ENCODE data around the gene METTL9. TPM values are rescaled to one million over a fixed set of nuclear protein-coding genes. Genes with fewer than 3 reads are reported as not detected.
"Not testable (repeated sequence)": the region's sequence is repeated elsewhere in the genome, so short reads cannot be mapped to it uniquely, and the experiment has no call there.

Gene METTL9
- total and polyA plus RNA-seq, 8 donors, result 10.2 to 55.2 (median 33.1) TPM

DNA sequence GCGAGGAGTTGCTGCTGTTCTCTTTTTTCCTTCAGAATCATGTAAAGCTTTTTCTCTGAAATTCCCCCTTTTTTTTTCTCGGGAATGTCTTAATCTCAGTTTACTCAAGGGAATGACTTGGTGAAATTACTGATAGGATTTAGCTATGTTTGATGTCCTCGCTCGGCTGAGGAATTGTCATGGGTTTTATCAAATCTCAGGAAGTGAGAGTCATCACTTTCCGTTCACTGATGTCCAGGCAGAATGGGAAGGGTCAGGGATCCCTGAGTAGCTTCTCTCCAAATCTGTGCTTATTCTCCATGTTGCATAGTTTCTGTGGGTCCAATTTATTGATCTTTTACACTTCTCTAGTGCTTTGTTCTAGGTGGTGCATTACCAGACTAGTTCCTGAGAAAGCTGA lies 46.7 kb downstream of the METTL9 start:
- Histone ChIP-seq H3K27me3 (no peaks in the 10 kb centered on the region), H3K36me3 (no peaks in the 10 kb centered on the region), H3K4me1 (no peaks in the 10 kb centered on the region), H3K9me3 (no peaks in the 10 kb centered on the region), H3K27ac (peak overlapping the region in 1 of 4 donors; percentile 19), H3K4me3 (no peak overlapping the region)
- DNase-seq, result no peak
- intact Hi-C loops (cut with DNase I), result loop anchor here in 1 of 3 donors (10.0 kb wide), 1 partner anchor 61 kb away; no protein-coding TSS in a partner anchor
- TF ChIP-seq, protein P1, sequence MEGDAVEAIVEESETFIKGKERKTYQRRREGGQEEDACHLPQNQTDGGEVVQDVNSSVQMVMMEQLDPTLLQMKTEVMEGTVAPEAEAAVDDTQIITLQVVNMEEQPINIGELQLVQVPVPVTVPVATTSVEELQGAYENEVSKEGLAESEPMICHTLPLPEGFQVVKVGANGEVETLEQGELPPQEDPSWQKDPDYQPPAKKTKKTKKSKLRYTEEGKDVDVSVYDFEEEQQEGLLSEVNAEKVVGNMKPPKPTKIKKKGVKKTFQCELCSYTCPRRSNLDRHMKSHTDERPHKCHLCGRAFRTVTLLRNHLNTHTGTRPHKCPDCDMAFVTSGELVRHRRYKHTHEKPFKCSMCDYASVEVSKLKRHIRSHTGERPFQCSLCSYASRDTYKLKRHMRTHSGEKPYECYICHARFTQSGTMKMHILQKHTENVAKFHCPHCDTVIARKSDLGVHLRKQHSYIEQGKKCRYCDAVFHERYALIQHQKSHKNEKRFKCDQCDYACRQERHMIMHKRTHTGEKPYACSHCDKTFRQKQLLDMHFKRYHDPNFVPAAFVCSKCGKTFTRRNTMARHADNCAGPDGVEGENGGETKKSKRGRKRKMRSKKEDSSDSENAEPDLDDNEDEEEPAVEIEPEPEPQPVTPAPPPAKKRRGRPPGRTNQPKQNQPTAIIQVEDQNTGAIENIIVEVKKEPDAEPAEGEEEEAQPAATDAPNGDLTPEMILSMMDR (IDR thresholded peaks at IDR 0.05), result no peak
- no peak for FAIRE-seq
- no peak for ATAC-seq
- WGBS, 2 donors, result 65 to 68% methylated on average over 5 of the region's 5 CpGs

DNA sequence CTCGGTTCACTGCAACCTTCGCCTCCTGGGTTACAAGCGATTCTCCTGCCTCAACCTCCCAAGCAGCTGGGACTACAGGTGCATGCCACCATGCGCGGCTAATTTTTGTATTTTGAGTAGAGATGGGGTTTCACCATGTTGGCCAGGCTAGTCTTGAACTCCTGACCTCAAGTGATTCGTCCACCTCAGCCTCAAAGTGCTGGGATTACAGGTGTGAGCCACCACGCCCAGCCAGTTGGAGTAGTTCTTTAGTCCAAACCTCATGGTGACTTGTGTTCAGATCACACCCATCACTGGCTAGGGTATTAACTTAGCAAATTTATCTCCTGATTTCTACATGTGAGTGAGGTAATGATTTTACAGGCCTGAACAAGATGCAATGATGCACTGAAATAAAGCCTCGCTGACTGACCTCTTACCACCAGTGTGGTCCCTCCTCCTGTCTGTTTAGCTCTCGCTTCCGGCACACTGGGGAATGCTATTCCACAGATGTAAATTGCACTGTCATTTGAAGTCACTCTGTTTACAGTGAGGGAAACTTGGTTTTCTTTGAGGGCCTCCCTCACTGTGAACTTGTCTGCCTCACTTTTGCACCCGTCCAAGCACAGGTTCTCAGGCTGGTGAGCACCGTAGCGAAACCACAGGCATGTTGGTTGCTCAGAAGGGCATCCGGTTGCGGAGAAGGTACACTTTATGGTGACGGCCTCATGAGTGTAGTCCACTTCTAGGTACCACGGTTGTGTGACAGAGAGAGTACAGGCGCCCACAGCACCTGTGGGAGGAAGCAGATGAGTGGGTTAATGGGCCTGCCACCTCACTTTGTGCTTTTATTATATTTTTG lies 47.6 kb downstream of the METTL9 start:
- Histone ChIP-seq H3K9me3 (no peaks in the 10 kb centered on the region), H3K27me3 (no peaks in the 10 kb centered on the region), H3K36me3 (no peaks in the 10 kb centered on the region), H3K4me1 (no peaks in the 10 kb centered on the region), H3K27ac (no peak overlapping the region), H3K4me3 (no peak overlapping the region)
- ATAC-seq, result peak in 1 of 4 donors; percentile 14
- TF ChIP-seq, protein P1 (IDR thresholded peaks at IDR 0.05), result no peak
- DNase-seq, result no peak
- intact Hi-C loops (cut with DNase I), result loop anchor here in 1 of 3 donors (10.0 kb wide), 1 partner anchor 62 kb away; no protein-coding TSS in a partner anchor
- 88 to 90% methylated on average over 18 of the region's 18 CpGs for WGBS, 2 donors
- FAIRE-seq, result no peak

DNA sequence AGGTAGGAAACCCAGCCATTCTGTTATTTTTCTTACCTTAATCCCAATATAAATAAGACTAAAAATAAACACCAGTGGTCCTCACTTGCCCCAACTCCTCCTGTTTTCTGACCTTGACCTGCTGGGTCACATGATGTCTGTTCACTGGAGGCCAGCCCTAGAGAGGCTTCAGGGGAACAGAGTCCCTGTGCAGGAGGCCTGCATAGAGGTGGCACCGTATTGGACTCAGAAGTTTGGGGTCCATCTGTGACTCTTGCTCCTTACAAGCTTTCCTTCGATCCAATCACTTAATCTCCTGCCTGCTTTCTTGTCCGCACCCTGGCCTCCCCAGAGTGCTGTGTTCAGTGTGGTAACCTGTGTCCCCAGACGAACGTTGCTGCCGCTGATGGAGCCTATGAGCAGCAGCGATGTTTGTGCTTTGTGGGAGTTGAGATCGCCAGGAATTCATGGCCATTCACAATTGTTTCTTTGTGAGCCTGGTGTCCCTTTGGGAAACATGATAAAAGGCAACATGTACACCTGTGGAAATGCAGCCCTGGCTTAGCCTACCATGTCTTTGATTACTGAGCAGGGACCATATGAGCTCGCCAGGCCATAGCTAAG lies 48.3 kb downstream of the METTL9 start:
- WGBS, 2 donors, result 81 to 91% methylated on average over 9 of the region's 9 CpGs
- H3K4me3 ChIP-seq, result no peak overlapping the region
- H3K9me3 ChIP-seq, result no peaks in the 10 kb centered on the region
- H3K36me3 ChIP-seq, result no peaks in the 10 kb centered on the region
- FAIRE-seq (no peak), ATAC-seq (no peak), DNase-seq (no peak)
- no peaks in the 10 kb centered on the region for H3K4me1 ChIP-seq
- H3K27ac ChIP-seq, result no peak overlapping the region
- TF ChIP-seq, protein P1 (IDR thresholded peaks at IDR 0.05), result no peak
- intact Hi-C loops (cut with DNase I), result loop anchor here in 1 of 3 donors (10.0 kb wide), 1 partner anchor 63 kb away; no protein-coding TSS in a partner anchor
- no peaks in the 10 kb centered on the region for H3K27me3 ChIP-seq

GRCh38 chr16:21649826-21650406 lies 50.5 kb downstream of the METTL9 start:
- not testable (repeated sequence) for H3K27ac ChIP-seq, H3K27me3 ChIP-seq, ATAC-seq, H3K4me1 ChIP-seq, FAIRE-seq, H3K36me3 ChIP-seq, DNase-seq, H3K4me3 ChIP-seq, H3K9me3 ChIP-seq
- 95 to 96% methylated on average over 12 of the region's 12 CpGs for WGBS, 2 donors
- intact Hi-C loops (cut with DNase I), result loop anchor here in 1 of 3 donors (10.0 kb wide), 1 partner anchor 65 kb away; no protein-coding TSS in a partner anchor

DNA sequence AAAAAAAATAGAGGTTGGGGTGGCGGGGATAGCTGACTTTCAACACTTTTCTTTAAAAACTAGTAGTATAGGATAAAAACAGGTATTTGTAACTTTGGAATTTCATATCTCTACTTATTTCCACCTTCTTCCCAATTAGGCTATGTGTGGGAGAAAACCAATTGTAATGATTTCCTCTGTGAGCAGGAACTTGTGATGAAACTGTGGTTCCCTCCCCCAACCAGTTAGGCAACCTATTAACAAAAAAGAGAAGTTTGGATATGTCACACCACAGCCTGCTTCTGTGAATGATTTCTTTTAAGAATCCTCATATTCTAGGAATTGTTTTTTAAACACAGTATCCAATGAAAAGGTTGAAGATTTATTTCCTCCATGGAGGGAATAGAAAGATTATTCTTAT lies 51.1 kb downstream of the METTL9 start:
- 88 to 100% methylated on average over 1 of the region's 1 CpG for WGBS, 2 donors
- DNase-seq, result no peak
- Histone ChIP-seq H3K4me3 (no peak overlapping the region), H3K27me3 (no peaks in the 10 kb centered on the region), H3K4me1 (peaks cover 0 to 6% (median 0%) of the 10 kb centered on the region in 3 donors), H3K36me3 (no peaks in the 10 kb centered on the region), H3K9me3 (no peaks in the 10 kb centered on the region), H3K27ac (no peak overlapping the region)
- TF ChIP-seq, protein P1 (IDR thresholded peaks at IDR 0.05), result no peak
- ATAC-seq, result peak in 2 of 4 donors; percentile 44 to 52
- no peak for FAIRE-seq
- intact Hi-C loops (cut with DNase I), result no loop called here

All from pancreas (tissue), 10 donors.